Esophagus squamous epithelium (tissue), 5 donors: ENCODE measurements around the gene SH2D2A. TPM values are rescaled to one million over a fixed set of nuclear protein-coding genes. Genes with fewer than 3 reads are reported as not detected.

ENCODE experiments used
- DNase-seq: peaks from one replicate; lab custom pipeline; 2025; lab: John Stamatoyannopoulos, UW
- H3K27ac ChIP-seq, 4 donors: fragments of 200-600 bp; sonication (generic); one replicate each; pipeline ENCODE4 v1.5.1; 2016 to 2019; ENCODE audit warnings: mild to moderate bottlenecking in 1 of 4
- H3K27me3 ChIP-seq, 4 donors: fragments of 200-600 bp; sonication (generic); 1 replicate in 3 of 4; 2 replicates in 1 of 4; pipeline versions ENCODE4 v1.5.1 to v1.6.0; 2017 to 2021; ENCODE audit warnings: antibody characterized with exemption in 1 of 4
- H3K36me3 ChIP-seq, 3 donors: fragments of 200-600 bp; sonication (generic); one replicate each; pipeline ENCODE4 v1.5.1; 2016 to 2019
- H3K4me1 ChIP-seq, 3 donors: fragments of 200-600 bp; sonication (generic); one replicate each; pipeline ENCODE4 v1.5.1; 2017 to 2019
- H3K4me3 ChIP-seq, 4 donors: fragments of 200-600 bp; sonication (generic); 1 replicate in 3 of 4; 2 replicates in 1 of 4; pipeline ENCODE4 v1.5.1; 2016 to 2019; ENCODE audit warnings: mild to moderate bottlenecking in 2 of 4, moderate library complexity in 1 of 4
- H3K9me3 ChIP-seq, 3 donors: fragments of 200-600 bp; sonication (generic); one replicate each; pipeline ENCODE4 v1.5.1; 2016 to 2019
- CTCF ChIP-seq, 6 experiments: fragments of 450-650 bp in 4 of 6; fragments of 200-600 bp in 2 of 6; sonication (generic) in 2 of 6; IDR thresholded peaks; one replicate each; pipeline ENCODE4 v1.5.1; 2016 to 2019; ENCODE audit warnings: antibody characterized with exemption in 6 of 6, mild to moderate bottlenecking in 4 of 6, moderate library complexity in 4 of 6
- POLR2A ChIP-seq, 4 donors: fragments of 450-650 bp; IDR thresholded peaks; one replicate each; pipeline ENCODE4 v1.6.1; 2017; ENCODE audit warnings: antibody characterized with exemption in 4 of 4, mild to moderate bottlenecking in 4 of 4, moderate library complexity in 3 of 4
- WGBS, 2 donors: methylation state at CpG; one replicate each; pipeline ENCODE4 v1.1.5; 2018; 5-methylcytosine and 5-hydroxymethylcytosine counted together
- intact Hi-C: fragments of 100-400 bp; cut with DNase I; formaldehyde crosslinking; loops from one replicate; pipeline ENCODE4 v1.15.0; 2022
- total RNA-seq, 4 donors: library from RNA; depleted of rRNA; stranded (reverse); fragments of >200 nt; gene quantifications; one replicate each; pipeline ENCODE4 v1.1.0, GENCODE V29; 2016
- donor health status: DM: yes; HTN: yes; CAD: no.

SH2D2A gene
- total RNA-seq, 4 donors from 2014 or later, result 0.32 to 2.0 (median 1.7) TPM; not detected in 1

- H3K27ac ChIP-seq, result peak overlapping the region; percentile 55 to 81 (median 73)
- no peak for DNase-seq
- H3K4me3 ChIP-seq, result peak overlapping the region; percentile 2 to 38 (median 25)
- H3K4me1 ChIP-seq, result peaks cover 12 to 45% (median 21%) of the 10 kb centered on the region in 3 donors
- TF ChIP-seq CTCF (IDR thresholded peaks at IDR 0.05) (no peak), POLR2A (IDR thresholded peaks at IDR 0.05) (no peak)
- intact Hi-C loops, result no loop called here
- no peaks in the 10 kb centered on the region for H3K9me3 ChIP-seq
- H3K27me3 ChIP-seq, result peaks cover 0 to 13% (median 0%) of the 10 kb centered on the region in 4 donors
- no peaks in the 10 kb centered on the region for H3K36me3 ChIP-seq
- 62 to 65% methylated on average over 5 of the region's 10 CpGs for WGBS, 2 donors
These were observed 656 bp downstream of the SH2D2A start for GRCh38 chr1:156815961-156816422.

- WGBS, 2 donors, result 60 to 64% methylated on average over 4 of the region's 5 CpGs
- DNase-seq, result no peak
- TF ChIP-seq CTCF (IDR thresholded peaks at IDR 0.05) (peak in 1 of 6 experiments; percentile 5), POLR2A (IDR thresholded peaks at IDR 0.05) (no peak)
- Histone ChIP-seq H3K4me1 (peaks cover 12 to 45% (median 21%) of the 10 kb centered on the region in 3 donors), H3K36me3 (no peaks in the 10 kb centered on the region), H3K4me3 (peak overlapping the region in 3 of 4 donors; percentile 18 to 38 (median 32)), H3K27ac (peak overlapping the region; percentile 55 to 81 (median 73)), H3K27me3 (peaks cover 0 to 13% (median 0%) of the 10 kb centered on the region in 4 donors), H3K9me3 (no peaks in the 10 kb centered on the region)
- intact Hi-C loops, result no loop called here
These were observed 1.3 kb downstream of the SH2D2A start for GRCh38 chr1:156815307-156815826.

GRCh38 chr1:156814571-156815260 lies 1.9 kb downstream of the SH2D2A start:
- no peaks in the 10 kb centered on the region for H3K9me3 ChIP-seq
- intact Hi-C loops, result no loop called here
- 36 to 43% methylated on average over 2 to 3 of the region's 7 CpGs for WGBS, 2 donors
- H3K36me3 ChIP-seq, result no peaks in the 10 kb centered on the region
- no peak for DNase-seq
- no peak for TF ChIP-seq CTCF (IDR thresholded peaks at IDR 0.05)
- no peak for TF ChIP-seq POLR2A (IDR thresholded peaks at IDR 0.05)
- peaks cover 12 to 45% (median 21%) of the 10 kb centered on the region in 3 donors for H3K4me1 ChIP-seq
- peak overlapping the region; percentile 55 to 81 (median 73) for H3K27ac ChIP-seq
- peak overlapping the region in 2 of 4 donors; percentile 52 to 66 for H3K4me3 ChIP-seq
- H3K27me3 ChIP-seq, result peaks cover 0 to 13% (median 0%) of the 10 kb centered on the region in 4 donors

GRCh38 chr1:156813750-156814570 lies 2.7 kb downstream of the SH2D2A start:
- peak overlapping the region; percentile 16 to 81 (median 38) for H3K27ac ChIP-seq
- TF ChIP-seq POLR2A (IDR thresholded peaks at IDR 0.05) (peak in 1 of 4 donors; percentile 14), CTCF (IDR thresholded peaks at IDR 0.05) (peak; percentile 42 to 70 (median 64))

More at GRCh38 chr1:156813750-156814570, 2.7 kb downstream of the SH2D2A start:
- Histone ChIP-seq H3K4me1 (peaks cover 12 to 45% (median 21%) of the 10 kb centered on the region in 3 donors), H3K27me3 (peaks cover 0 to 13% (median 0%) of the 10 kb centered on the region in 4 donors), H3K36me3 (no peaks in the 10 kb centered on the region), H3K4me3 (peak overlapping the region; percentile 36 to 66 (median 51)), H3K9me3 (no peaks in the 10 kb centered on the region)
- intact Hi-C loops, result no loop called here
- WGBS, 2 donors, result 45 to 58% methylated on average over 4 to 5 of the region's 60 CpGs
- no peak for DNase-seq
